ENCODE data around the gene TOPBP1.

DNA sequence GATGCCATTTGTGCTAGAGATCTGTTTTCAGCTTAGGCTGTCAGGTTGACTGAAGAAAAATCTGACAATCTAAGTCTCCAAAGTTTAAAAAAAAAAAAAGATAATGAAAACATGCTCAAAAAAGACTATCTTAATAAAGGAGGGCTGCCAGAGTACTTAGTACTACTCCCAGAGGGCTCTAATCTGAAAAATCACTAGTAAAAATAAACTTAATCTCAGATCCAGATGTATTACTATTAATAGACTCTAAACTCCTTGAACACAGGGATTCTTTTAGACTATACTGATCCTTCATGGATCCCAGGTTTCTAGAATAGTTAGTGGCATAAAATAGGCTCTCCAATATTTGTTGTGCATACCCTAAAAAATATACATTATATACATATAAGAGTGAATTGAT, 34.0 kb downstream of the TOPBP1 start:
- TF ChIP-seq POLR2A (IDR thresholded peaks at IDR 0.05), result no peak
- TF ChIP-seq, protein P1, sequence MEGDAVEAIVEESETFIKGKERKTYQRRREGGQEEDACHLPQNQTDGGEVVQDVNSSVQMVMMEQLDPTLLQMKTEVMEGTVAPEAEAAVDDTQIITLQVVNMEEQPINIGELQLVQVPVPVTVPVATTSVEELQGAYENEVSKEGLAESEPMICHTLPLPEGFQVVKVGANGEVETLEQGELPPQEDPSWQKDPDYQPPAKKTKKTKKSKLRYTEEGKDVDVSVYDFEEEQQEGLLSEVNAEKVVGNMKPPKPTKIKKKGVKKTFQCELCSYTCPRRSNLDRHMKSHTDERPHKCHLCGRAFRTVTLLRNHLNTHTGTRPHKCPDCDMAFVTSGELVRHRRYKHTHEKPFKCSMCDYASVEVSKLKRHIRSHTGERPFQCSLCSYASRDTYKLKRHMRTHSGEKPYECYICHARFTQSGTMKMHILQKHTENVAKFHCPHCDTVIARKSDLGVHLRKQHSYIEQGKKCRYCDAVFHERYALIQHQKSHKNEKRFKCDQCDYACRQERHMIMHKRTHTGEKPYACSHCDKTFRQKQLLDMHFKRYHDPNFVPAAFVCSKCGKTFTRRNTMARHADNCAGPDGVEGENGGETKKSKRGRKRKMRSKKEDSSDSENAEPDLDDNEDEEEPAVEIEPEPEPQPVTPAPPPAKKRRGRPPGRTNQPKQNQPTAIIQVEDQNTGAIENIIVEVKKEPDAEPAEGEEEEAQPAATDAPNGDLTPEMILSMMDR (IDR thresholded peaks at IDR 0.05), result no peak

Data from lower leg skin (tissue), 3 donors.